Lower leg skin (tissue), 3 donors: ENCODE results near the gene POLK.

Experiments
- CTCF ChIP-seq, 3 donors: fragments of 450-650 bp; IDR thresholded peaks; one replicate each; pipeline ENCODE4 v1.5.1; 2016; ENCODE audit warnings: antibody characterized with exemption in 3 of 3, mild to moderate bottlenecking in 3 of 3, moderate library complexity in 2 of 3
- POLR2A ChIP-seq, 2 donors: fragments of 450-650 bp; IDR thresholded peaks; one replicate each; pipeline ENCODE4 v1.6.1; 2016 to 2017; ENCODE audit warnings: antibody characterized with exemption in 2 of 2, mild to moderate bottlenecking in 1 of 2, moderate library complexity in 1 of 2

- TF ChIP-seq CTCF (IDR thresholded peaks at IDR 0.05) (no peak), POLR2A (IDR thresholded peaks at IDR 0.05) (no peak)
Observed at GRCh38 chr5:75468593-75468992, 43.1 kb upstream of the POLK start.
